NCI-H1105 (cell line): Measurements from ENCODE around the gene IL17F.
"Not testable (repeated sequence)": the region's sequence is repeated elsewhere in the genome, so short reads cannot be mapped to it uniquely, and the experiment has no call there.

Experiments used
- DNase-seq: peaks from one replicate; lab custom pipeline; 2025; lab: John Stamatoyannopoulos, UW

The IL17F gene

GRCh38 chr6:52245425-52245824 is 1.1 kb upstream of the IL17F start:
- DNase-seq = no peak

GRCh38 chr6:52243282-52243893 is 912 bp downstream of the IL17F start:
- DNase-seq = no peak

GRCh38 chr6:52241819-52242218 is 2.5 kb downstream of the IL17F start:
- DNase-seq = no peak

- DNase-seq = peak; percentile 8
These were observed 10.1 kb downstream of the IL17F start for GRCh38 chr6:52233975-52234823.

- DNase-seq = no peak
These were observed 11.3 kb downstream of the IL17F start for GRCh38 chr6:52233005-52233404.

DNA sequence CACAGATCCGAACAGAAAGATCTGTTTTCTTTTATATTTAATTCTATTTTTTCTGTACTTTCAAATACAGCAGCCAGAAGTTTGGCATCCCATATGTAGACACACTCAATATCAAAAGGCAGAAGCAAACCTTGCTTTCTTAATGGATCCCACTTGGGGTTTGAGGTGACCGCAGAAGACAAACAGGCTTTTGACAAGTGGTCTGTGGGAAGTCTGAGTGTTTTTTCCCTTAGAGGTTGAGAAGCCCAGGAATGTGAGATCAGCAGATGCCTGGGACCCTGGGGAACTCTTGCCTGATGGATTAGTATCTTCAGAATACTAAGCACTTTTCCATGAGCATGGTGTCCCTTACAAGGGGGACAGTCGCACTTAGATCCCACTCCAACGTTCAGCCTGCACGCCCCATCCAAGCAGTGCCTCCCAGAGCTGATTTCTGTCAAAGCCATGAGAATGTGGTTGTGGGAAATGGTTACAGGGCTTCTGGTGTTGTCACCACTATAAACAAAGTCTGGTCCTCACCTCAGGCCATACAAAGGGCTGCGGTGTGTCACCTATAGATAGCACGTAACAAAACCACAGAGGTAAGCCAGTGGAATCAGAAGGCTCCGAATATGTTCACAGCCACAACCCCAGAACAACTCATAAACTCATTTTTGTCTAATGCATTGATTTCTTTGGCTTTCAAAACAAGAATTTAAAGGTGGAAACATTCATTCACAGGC is 12.7 kb downstream of the IL17F start:
- no peak for DNase-seq

DNA sequence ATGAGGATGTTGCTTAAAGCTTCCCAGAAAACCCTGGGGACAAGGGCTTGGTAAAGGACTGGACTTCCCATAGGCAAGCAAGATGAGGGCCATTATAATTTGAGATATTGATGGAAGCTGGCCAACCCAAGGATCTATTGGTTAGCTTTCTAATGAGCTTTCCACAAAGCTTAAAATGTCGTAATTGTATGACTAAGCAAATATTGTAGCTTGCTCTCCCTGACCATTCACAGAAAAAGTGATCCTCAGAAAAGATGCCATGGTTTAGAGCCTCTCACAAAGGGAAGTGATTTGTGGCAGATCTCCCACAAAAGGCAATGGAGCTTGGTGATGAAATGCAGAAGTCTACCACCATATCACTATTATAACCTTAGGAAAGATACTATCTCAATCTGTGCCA is 13.6 kb downstream of the IL17F start:
- no peak for DNase-seq

- no peak for DNase-seq
These were observed 16.8 kb downstream of the IL17F start for GRCh38 chr6:52227495-52227894.

GRCh38 chr6:52221302-52221701 is 23.0 kb downstream of the IL17F start:
- DNase-seq = no peak

DNA sequence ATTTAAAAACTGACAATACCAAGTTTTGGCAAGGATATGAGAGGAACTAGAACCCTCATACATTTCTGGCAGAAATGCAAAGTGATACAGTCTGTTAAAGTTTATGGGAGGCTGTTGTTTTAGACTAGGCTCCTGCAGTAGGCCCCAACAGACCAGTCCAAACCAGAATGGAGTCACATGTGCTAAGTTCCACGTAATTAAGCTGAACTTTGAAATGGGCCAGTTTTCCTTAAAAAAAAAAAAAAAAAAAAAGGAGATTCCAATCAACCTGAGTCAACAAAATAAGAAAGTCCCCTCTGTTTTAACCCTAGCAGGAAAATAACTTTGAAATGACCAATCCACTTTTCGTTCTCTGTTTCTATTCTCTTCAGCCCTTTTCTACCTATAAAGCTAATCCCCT is 26.5 kb downstream of the IL17F start:
- DNase-seq = no peak

DNA sequence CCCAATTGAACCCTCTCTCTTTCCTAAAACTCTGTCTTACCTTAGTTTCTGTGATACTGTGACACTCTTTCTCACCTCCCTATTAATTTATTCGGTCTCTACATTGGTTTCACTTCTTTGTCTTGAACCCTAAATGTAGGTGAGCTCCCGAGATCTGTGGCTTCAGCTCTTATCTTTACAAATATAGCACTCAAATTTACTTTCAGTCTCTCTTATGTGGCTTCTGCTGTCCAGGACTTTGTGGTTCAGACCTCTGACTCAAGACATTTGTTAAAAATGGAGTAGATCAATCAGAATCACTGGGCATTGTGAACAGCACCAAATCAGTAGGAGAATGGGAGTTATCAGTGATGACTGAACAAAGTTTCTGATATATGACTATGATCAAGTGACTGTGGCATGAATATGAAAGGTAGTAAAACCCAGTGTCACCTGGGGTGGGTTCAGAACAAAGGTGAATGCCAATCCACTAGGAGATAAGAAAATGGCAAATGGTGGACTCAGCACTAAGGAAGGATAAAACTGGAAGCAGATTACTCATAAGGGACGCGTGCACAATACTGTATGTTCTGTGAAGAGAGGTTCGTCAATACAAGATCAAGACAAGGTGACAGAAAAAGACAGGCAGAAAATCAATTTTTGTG is 27.2 kb downstream of the IL17F start:
- DNase-seq = no peak

DNA sequence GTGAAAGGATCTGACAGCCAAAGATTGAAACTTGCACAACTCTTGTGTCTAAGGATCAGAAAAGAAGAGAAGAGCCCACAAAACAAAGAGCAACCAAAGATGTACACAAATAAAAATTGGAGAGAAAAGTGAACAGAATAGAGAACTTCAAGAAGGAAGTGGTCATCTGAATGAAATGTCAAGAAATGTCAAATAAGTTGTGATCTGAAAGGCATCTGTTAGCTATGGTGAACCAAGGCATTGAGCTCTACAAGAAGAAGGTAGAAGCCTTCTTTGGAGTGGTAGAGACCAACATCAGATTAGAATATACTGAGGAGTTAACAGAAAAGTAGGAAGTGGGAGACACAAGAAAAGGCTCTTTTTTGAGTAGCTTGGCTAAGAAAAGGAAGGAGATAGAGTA is 28.5 kb downstream of the IL17F start:
- no peak for DNase-seq

DNA sequence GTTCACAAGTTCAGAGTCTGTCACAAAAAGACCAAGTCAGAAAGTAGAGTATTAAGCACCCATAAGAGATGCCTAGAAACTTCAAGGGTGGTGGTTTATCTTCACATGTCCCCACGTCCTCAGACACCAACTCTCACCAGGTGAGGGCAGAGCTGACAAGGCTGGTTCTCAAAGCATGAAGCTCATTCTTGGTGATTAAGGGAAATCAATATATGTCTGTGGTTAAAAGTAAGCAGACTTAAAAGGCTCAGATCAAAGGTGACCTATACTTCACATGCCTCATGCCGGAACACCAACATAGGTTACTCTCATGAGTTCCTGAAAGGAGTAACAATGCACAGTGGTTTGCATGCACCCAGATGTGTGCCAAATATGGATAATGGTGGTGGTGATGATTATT is 31.2 kb downstream of the IL17F start:
- DNase-seq = no peak

DNA sequence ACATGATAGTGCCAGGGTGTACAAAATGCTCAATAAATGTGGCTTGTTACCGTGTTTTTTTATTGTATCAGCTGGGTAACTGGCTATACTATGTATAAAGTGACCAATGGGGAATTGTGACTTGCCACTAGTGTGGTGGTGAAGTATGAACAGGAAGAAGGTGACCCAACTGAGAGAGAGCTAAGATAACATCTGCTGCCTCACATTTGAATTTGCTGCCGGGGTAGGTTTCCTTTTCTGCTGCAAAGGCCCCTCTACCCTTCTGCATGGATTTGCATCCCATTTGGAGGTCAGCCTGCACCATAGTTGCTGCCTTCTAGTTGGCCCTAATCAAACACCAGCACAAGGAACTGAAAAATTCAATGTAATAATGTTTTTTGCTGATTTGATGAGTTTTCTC is 34.1 kb downstream of the IL17F start:
- no peak for DNase-seq

GRCh38 chr6:52209770-52210169 is 34.5 kb downstream of the IL17F start:
- DNase-seq = no peak

GRCh38 chr6:52208612-52209011 is 35.7 kb downstream of the IL17F start:
- DNase-seq = no peak

DNA sequence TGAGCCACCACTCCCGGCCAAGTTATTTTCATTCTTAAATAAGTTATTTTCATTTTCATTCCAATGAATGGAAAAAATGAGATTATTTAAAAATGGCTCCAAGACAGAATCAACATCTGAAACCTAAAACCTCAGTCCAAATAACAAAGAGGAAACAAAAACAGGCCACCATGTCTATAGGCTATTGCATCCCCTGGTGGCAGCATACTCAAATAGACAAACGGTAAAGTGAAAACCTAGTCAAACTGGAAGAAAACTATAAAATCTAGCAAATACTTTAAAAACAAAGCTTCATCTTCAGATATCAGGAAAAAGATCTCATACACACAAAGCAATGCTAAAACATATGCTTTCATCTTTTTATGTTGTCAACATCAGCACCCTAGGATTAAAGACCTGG is 37.2 kb downstream of the IL17F start:
- no peak for DNase-seq

DNA sequence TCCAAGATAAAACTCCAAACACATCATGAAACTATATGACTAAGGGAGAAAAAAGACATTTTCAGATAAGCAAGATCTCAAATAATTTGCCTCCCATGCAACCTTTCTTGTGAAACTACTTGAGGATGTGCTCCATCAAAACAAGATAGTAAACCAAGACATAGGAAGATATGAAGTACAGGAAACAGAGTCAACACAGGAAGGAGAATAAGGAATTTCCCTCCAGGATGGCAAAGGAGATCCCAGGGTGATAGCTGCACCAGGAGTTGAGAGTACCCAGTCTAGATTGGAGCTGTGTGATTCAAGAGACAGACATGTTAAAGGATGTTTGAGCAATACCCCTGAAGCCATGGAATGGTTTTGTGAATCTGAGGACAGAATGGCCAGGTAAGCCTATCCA is 42.8 kb downstream of the IL17F start:
- DNase-seq = no peak

- DNase-seq = no peak
These were observed 43.3 kb downstream of the IL17F start for GRCh38 chr6:52201046-52201445.

GRCh38 chr6:52200088-52200487 is 44.2 kb downstream of the IL17F start:
- not testable (repeated sequence) for DNase-seq

DNA sequence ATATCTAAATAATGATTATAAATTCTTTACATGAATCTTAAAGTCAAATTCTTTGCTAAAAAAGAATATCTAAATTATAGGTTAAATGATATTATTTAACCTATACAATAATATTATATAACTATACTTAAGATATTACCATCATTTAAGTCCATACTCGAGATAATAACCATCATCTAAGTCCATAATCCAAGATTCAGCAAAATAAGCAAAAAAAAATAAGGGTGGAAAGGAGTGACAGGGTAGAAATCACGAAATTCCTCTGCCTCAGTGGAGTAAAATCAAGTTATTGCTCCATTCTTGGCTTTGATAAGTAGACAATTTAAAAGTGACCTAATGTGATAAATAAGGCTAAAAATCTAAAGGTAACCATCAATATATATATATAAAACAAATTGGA is 48.4 kb downstream of the IL17F start:
- DNase-seq = no peak

GRCh38 chr6:52191824-52192223 is 52.5 kb downstream of the IL17F start:
- DNase-seq = no peak

- DNase-seq = no peak
These were observed 53.9 kb downstream of the IL17F start for GRCh38 chr6:52190409-52190808.
